ENCODE measurements around the gene CNTN4.

Gene CNTN4

DNA sequence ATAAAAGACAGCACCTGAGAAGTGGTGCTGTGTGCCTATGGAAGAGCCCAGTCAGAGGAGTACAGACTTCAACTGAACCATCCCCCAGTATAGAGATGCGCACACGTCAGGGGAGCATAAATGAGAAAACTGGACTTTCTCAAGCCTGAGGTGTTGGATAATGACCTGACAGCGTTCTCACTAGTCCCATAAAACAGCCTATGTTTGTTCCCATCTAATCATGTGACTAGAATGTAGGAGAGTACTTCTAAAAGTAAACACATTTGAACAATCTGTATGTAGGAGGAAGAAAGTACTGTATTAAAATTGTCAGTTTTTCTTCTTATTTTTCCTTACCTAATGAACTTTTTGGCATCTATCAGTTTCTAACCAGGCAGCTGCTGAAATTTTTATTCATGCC is 498.9 kb downstream of the CNTN4 start:
- no peak for DNase-seq (ENCODE audit: low read depth)

GRCh38 chr3:2599471-2599870 is 500.8 kb downstream of the CNTN4 start:
- DNase-seq (ENCODE audit: low read depth) = no peak

DNA sequence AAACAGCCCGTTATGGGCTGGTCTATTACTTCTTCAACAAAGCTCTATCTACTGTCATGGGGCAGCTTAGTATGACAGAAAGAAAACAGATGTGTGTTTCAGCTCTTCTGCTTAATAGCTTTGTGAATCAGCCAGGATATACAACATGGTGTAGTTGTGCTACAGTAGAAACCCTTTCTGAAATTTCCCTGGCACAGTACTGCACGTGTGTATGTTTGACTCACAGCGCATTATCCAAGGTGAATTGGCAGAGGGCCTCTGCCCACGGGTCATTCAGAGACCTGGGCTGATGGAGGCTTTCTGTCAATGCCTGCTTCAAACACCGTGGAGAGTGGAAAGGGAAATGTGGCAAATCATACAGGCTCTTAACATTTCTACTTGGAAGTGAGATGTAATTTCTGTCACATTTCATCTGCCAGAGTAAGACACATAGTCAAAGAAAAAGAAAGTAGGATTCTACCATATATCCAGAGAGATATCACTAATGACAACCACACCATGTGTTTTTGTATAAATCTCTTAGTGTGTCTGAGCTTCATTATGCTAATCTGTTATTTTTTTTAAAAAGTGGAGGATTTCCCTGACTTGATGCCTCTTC is 505.1 kb downstream of the CNTN4 start:
- DNase-seq (ENCODE audit: low read depth) = no peak

- DNase-seq (ENCODE audit: low read depth) = no peak
Observed at GRCh38 chr3:2614578-2614977, 515.9 kb downstream of the CNTN4 start.

GRCh38 chr3:2615080-2615479 is 516.4 kb downstream of the CNTN4 start:
- DNase-seq (ENCODE audit: low read depth) = no peak

DNA sequence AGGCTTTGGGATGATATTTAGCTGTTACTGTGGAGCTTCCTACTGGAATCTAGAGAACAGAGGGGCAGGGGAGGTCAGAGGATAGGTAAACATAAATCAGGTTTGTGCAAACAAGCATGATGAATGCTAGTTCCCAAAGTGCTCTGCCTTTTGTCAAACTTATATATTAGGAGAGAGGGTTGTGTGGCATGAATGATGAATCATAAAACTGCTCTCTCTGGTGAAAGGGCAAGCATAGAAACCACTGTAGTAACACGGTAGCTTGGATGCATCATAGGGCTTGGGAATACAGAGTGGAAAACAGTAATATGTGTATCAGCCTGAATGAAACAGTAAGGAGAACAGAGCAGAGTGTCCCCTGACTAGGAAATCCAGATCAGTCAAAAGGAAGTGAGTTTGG is 524.8 kb downstream of the CNTN4 start:
- no peak for DNase-seq (ENCODE audit: low read depth)

DNA sequence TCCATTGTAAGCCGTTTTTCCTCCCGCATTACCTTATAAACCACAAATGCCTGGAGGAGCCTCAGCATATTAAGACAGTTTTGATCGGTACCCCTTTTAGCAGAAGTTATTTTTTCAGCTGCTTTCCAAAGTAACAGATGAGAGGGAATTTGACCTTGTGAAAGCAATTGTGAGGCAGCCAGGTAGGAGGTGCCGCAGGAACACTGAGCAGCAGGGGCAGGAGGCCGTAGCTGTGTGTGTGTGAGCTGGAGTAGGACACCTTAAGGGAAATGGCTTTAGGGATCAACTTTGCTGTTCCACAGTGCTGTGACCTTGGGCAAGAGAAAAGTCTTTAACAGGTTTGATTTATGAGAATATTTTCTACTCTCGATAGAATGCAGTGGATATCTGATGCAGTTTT is 529.5 kb downstream of the CNTN4 start:
- DNase-seq (ENCODE audit: low read depth) = no peak

GRCh38 chr3:2635511-2635910 is 536.8 kb downstream of the CNTN4 start:
- no peak for DNase-seq (ENCODE audit: low read depth)

DNA sequence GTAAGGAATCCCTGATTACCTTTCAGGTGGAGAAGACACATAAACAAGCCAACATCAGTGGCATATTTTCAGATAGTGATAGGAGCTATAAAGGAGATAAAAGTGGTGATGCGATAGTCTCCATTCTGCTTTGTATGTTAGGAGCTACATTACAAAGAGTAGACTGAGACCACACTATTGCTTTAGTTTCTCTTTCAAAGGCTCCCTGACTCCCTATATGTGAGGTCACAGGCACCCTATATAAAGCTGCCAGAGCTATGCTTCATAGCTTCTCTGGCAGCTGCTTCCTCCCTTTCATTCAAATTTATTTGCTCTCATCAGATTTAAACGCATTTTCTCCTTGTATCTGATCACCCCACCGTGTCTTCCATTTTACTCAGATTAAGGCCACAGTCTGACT is 544.9 kb downstream of the CNTN4 start:
- no peak for DNase-seq (ENCODE audit: low read depth)

GRCh38 chr3:2645001-2645400 is 546.3 kb downstream of the CNTN4 start:
- no peak for DNase-seq (ENCODE audit: low read depth)

DNA sequence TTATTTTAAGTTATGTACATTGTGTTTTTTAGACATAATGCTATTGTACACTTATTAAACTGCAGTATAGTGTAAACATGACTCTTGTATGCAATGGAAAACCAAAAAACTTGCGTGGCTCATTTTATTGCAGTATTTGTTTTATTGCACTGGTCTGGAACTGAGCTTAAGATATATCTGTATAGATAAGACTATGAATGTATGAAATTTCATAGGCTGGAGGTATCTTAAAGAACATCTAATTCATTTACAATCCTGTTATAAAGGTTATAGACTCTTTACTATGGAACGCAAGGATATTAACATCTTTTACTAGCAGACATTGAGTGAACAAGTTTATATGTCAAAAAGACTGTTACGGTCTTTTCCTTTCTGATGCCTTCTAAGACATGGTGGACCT is 552.1 kb downstream of the CNTN4 start:
- no peak for DNase-seq (ENCODE audit: low read depth)

- DNase-seq (ENCODE audit: low read depth) = no peak
Observed at GRCh38 chr3:2652386-2652785, 553.7 kb downstream of the CNTN4 start.

- no peak for DNase-seq (ENCODE audit: low read depth)
Observed at GRCh38 chr3:2653706-2654105, 555.0 kb downstream of the CNTN4 start.

DNA sequence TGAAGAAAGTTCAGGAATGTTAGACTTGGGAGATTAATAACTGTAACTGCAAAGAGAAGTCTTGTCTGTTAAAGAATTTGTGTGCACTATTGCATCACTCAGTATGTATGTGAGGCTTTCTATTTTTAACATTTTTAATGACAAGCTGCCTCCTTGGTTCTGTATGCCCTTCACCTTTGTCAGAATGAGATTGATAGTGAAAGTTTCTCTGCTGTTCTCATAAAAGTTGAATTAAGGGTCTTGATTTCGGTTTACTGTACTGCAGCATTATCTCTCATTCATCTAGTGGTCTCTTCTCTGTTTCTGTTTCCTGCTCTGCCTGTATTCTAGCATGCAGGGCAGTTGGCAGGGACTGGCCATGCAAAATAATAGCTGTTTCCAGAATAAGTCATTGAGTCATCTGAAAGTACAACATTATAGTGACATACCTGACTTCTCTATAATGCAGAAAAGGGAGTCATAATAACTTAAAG is 556.6 kb downstream of the CNTN4 start:
- no peak for DNase-seq (ENCODE audit: low read depth)

- no peak for DNase-seq (ENCODE audit: low read depth)
Observed at GRCh38 chr3:2656806-2657777, 558.4 kb downstream of the CNTN4 start.

DNA sequence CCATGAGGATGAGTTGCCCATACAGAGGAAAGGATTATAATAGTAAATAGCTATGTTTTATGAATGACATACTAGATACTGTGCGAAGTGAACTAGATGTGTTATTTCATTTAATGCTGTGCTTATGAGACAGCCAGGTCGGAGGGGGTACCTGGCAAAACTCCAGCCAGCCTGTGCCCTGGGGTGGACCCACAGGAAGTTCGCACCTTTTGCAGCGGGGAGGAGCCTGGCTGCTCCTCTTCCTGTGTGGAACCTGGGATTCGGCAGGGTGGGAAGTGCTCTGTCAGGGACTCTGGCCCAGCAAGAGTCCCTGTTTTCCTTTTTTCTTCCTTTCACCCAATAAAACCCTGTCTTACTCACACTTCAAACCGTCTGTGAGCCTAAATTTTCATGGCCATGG is 559.3 kb downstream of the CNTN4 start:
- no peak for DNase-seq (ENCODE audit: low read depth)

DNA sequence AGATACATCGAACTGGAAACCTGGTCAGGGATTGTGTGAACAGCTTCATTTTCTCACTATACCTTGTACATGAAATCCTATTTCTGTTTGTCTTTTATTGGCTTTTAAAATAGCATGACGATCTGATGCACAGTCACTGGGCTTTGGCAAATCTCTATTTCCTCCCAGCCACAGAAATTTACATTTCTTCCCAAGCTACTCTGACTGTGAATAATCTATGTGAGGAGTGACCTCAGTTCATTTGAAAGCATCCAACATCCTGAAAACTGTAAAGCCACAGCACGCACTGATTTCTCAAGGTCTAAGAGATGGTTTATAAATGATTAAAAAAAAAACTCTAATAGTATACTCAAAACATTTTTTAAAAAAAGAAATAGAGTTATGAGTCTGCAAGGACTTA is 561.2 kb downstream of the CNTN4 start:
- DNase-seq (ENCODE audit: low read depth) = no peak

- no peak for DNase-seq (ENCODE audit: low read depth)
Observed at GRCh38 chr3:2661078-2661477, 562.4 kb downstream of the CNTN4 start.

- DNase-seq (ENCODE audit: low read depth) = no peak
Observed at GRCh38 chr3:2677501-2677900, 578.8 kb downstream of the CNTN4 start.

DNA sequence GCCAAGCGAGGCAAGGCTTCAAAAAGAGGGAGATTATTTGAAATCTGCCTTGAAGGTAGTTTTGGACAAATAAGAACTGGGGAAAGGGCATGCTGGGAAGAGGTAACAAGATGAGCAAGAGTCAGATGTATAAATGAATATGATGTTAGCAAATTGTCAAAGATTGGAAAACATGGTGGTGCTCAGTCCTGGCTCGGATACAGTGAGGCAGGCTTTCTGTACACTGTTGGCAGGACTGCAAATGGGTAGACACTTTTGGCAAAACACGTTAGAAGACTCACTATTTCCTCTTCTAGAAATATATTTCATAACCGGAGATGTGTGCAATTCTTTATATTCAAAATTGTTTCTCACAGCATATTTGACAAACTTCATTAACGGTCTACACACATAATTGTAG is 581.6 kb downstream of the CNTN4 start:
- no peak for DNase-seq (ENCODE audit: low read depth)

DNA sequence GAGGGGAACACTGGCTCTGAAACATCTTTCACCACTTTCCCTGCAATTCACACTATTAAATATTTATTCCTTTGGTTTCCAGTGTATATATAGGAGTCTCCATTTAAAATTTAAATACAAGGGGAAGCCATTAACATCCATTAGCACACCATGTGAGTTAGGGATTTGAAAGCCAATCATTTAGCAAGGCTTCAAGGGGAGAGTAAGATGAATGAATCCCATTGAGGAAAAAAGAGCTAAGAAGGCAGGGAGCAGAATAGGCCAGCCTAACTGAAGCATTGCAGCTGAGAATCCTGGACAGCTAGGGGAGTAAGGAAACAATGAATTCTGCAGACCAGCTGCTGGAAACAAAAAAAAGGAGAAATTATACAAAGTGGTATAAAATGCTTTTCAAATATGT is 585.4 kb downstream of the CNTN4 start:
- no peak for DNase-seq (ENCODE audit: low read depth)

GRCh38 chr3:2686816-2687502 is 588.3 kb downstream of the CNTN4 start:
- DNase-seq (ENCODE audit: low read depth) = no peak

DNA sequence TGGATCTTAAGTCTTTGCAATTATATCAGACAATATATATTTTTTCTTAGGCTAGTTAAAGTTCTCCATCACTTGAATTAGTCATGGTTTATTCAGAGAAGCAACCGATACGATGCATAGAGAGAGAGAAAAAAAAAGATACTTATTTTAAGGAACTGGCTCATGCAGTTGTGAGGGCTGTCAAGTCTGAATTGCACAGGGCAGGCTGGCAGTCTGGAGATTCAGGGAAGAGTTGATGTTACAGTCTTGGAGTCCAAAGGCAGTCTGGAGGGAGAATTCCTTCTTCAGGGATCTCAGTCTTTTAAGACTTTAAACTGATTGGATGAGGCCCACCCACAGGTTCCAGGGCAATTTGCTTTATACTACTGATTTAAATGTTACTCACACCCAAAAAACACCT is 598.9 kb downstream of the CNTN4 start:
- DNase-seq (ENCODE audit: low read depth) = no peak
